BE2C (cell line): ENCODE data around the gene ADD3.

ENCODE experiments used
- DNase-seq: peaks from one replicate; pipeline ENCODE4 v3.0.0-alpha.2; 2020
- H3K27me3 ChIP-seq: fragments of 250-450 bp; sonication (Bioruptor Pico); 2 replicates; pipeline ENCODE4 v1.5.1; 2020; ENCODE audit warnings: mild to moderate bottlenecking
- H3K36me3 ChIP-seq: fragments of 250-450 bp; sonication (Bioruptor Pico); 2 replicates; pipeline ENCODE4 v1.5.1; 2020; ENCODE audit warnings: mild to moderate bottlenecking
- H3K4me1 ChIP-seq: fragments of 250-450 bp; sonication (Bioruptor Pico); 2 replicates; pipeline ENCODE4 v1.5.1; 2020
- H3K4me3 ChIP-seq: 2 replicates; pipeline ENCODE4 v1.5.1; 2011; ENCODE audit warnings: low read depth, low read length
- H3K9me3 ChIP-seq: fragments of 250-450 bp; sonication (Bioruptor Pico); 2 replicates; pipeline ENCODE4 v1.5.1; 2020
- TF ChIP-seq, protein P1 (sequence below): IDR thresholded peaks from 2 replicates; pipeline ENCODE4 v1.5.1; 2012; ENCODE audit warnings: mild to moderate bottlenecking, low read depth, low read length

The ADD3 gene

DNA sequence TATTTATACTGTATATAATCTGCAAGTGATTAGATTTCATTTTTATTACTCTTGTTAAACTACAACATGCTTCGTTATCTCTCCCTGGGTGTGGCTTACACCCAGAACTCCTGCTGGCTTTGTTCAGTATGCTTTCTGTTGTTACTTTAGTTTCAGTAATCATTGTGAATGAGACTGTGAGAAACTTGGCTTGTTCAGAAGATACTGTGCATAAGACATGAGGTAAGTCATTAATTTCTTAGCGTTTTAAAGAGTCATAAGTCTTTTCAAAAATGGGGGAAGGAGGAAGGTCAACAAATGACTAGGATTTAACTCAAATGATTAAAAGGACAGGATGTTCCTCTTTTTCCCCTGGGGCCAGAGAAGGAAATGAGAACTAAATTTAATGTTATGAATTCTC, 11.6 kb upstream of the ADD3 start:
- Histone ChIP-seq H3K36me3 (no peaks in the 10 kb centered on the region), H3K4me1 (no peaks in the 10 kb centered on the region; the same call in 1 of the 2 replicates), H3K27me3 (no peaks in the 10 kb centered on the region), H3K9me3 (no peaks in the 10 kb centered on the region), H3K4me3 (no peak overlapping the region)
- TF ChIP-seq, protein P1, sequence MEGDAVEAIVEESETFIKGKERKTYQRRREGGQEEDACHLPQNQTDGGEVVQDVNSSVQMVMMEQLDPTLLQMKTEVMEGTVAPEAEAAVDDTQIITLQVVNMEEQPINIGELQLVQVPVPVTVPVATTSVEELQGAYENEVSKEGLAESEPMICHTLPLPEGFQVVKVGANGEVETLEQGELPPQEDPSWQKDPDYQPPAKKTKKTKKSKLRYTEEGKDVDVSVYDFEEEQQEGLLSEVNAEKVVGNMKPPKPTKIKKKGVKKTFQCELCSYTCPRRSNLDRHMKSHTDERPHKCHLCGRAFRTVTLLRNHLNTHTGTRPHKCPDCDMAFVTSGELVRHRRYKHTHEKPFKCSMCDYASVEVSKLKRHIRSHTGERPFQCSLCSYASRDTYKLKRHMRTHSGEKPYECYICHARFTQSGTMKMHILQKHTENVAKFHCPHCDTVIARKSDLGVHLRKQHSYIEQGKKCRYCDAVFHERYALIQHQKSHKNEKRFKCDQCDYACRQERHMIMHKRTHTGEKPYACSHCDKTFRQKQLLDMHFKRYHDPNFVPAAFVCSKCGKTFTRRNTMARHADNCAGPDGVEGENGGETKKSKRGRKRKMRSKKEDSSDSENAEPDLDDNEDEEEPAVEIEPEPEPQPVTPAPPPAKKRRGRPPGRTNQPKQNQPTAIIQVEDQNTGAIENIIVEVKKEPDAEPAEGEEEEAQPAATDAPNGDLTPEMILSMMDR = no peak
- no peak for DNase-seq

- H3K4me1 ChIP-seq = no peaks in the 10 kb centered on the region; the same call in 1 of the 2 replicates
- DNase-seq = no peak
- no peaks in the 10 kb centered on the region for H3K27me3 ChIP-seq
- TF ChIP-seq, protein P1 = no peak
- H3K4me3 ChIP-seq = no peak overlapping the region
- no peaks in the 10 kb centered on the region for H3K36me3 ChIP-seq
- no peaks in the 10 kb centered on the region for H3K9me3 ChIP-seq
Observed at GRCh38 chr10:109996766-109997171, 11.0 kb upstream of the ADD3 start.

DNA sequence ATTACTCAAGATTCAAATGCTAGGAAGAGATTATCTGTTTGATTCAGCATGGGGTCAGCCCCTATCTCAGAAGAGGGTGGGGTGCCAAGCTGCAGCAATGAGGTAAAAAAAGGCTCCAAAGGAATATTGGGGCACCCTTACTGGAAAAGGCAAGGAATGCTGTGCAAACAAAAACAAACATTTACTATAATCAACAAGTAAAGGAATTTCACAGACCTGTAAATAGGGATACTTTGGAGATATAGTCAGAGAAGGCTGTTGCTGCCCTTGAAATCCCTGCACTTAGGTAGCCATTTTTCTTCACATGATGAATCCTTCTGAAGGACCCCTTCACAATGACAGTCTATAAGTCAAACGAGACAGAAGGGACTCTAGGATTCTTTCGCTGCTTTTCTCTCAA, 10.6 kb upstream of the ADD3 start:
- H3K36me3 ChIP-seq = no peaks in the 10 kb centered on the region
- no peaks in the 10 kb centered on the region; the same call in 1 of the 2 replicates for H3K4me1 ChIP-seq
- no peaks in the 10 kb centered on the region for H3K27me3 ChIP-seq
- TF ChIP-seq, protein P1 = no peak
- H3K9me3 ChIP-seq = no peaks in the 10 kb centered on the region
- DNase-seq = no peak
- no peak overlapping the region for H3K4me3 ChIP-seq

- H3K9me3 ChIP-seq = no peaks in the 10 kb centered on the region
- TF ChIP-seq, protein P1 = no peak
- no peaks in the 10 kb centered on the region for H3K27me3 ChIP-seq
- no peaks in the 10 kb centered on the region for H3K36me3 ChIP-seq
- H3K4me3 ChIP-seq = no peak overlapping the region
- H3K4me1 ChIP-seq = no peaks in the 10 kb centered on the region; the same call in 1 of the 2 replicates
- no peak for DNase-seq
Observed at GRCh38 chr10:109998513-109998912, 9.3 kb upstream of the ADD3 start.

DNA sequence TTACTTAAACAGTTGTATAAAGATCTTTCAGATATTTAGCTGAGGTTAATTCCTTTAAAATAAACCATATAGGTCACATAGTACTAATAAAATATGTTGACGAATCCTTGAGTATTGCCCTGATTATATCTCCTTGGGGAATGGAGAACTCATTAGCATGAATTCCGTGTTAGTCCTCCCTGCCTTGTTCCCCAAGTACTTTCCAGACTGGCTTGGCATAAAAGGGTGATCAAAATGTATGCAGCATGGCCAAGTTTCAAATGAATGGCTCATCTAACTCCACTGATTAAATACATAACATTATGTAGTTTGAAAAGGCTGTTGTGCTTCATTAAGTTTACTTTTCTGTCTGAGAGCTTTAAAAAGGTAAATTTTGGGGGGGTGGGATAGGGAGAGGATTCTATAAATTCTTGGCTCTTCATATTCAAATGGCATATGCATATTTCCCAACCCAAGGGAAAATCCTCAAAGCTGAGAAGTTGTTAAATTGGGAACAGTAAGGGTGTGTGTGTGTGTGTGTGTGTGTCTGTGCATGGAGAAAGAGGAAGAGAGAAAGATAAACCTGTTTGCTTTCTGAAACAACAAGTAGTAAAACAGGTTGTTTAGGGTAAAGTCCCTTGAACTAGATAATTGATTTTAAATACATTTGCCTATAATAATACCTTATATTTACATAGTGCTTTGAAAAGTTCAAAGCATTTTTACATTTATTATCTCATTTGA, 4.8 kb upstream of the ADD3 start:
- Histone ChIP-seq H3K27me3 (no peaks in the 10 kb centered on the region), H3K4me3 (no peak overlapping the region), H3K36me3 (no peaks in the 10 kb centered on the region), H3K4me1 (no peaks in the 10 kb centered on the region), H3K9me3 (no peaks in the 10 kb centered on the region)
- no peak for DNase-seq
- TF ChIP-seq, protein P1 = no peak

DNA sequence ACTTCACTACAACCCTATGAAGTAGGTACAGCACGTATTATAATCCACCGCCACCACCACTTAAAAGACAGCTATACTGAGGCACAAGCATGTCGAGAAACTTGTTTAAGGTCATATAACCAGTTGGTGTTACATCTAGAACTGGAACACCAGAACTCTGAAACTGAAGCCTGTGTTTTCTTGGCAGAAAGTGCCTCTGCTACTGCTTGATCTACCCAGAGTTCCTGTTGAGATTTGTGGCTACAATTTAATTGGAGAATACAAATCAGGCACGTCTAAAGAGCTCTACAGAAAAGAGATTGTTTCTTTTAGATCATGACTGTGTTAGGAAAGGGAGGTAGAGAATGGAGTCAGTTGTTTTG, 4.3 kb upstream of the ADD3 start:
- no peak overlapping the region for H3K4me3 ChIP-seq
- DNase-seq = no peak
- no peaks in the 10 kb centered on the region for H3K4me1 ChIP-seq
- H3K27me3 ChIP-seq = no peaks in the 10 kb centered on the region
- H3K9me3 ChIP-seq = no peaks in the 10 kb centered on the region
- TF ChIP-seq, protein P1 = no peak
- no peaks in the 10 kb centered on the region for H3K36me3 ChIP-seq
